ENCODE measurements around the gene ABCA5. TPM values are rescaled to one million over a fixed set of nuclear protein-coding genes. Genes with fewer than 3 reads are reported as not detected.

The ABCA5 gene
- total and polyA plus RNA-seq, 4 donors = 18.7 to 84.4 (median 48.8) TPM

DNA sequence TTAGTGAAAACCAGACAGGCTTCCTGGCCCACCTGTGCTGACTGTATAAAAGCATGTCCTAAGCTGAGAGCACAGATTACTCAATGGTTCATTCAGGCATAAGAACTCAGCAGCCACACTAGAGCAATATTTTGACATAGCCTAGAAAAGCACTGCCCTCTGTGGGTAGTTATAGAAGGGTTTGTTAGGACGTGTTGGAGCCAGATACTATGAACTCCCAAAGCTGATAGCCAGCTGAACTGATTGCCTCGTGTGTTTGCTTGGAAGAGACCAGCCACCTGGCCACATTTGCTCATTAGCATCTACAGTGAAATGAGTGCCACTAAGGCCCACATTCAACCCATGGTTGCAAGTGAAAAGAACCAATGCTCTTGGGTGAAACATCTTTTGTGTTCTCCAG lies 30.8 kb upstream of the ABCA5 start:
- Histone ChIP-seq H3K4me3 (ENCODE audit: low read depth in 1 of 3, low read length in 3 of 3) (no peak overlapping the region), H3K27me3 (ENCODE audit: control insufficient read depth in 4 of 4, insufficient read depth in 4 of 4, low read length in 3 of 4) (no peaks in the 10 kb centered on the region), H3K27ac (ENCODE audit: low read depth in 1 of 2, low read length in 2 of 2) (no peak overlapping the region), H3K4me1 (ENCODE audit: control insufficient read depth in 4 of 4, insufficient read depth in 4 of 4, low read length in 3 of 4) (no peaks in the 10 kb centered on the region), H3K9me3 (ENCODE audit: control insufficient read depth in 4 of 4, low read length in 3 of 4) (no peaks in the 10 kb centered on the region), H3K36me3 (ENCODE audit: control insufficient read depth in 4 of 4, insufficient read depth in 3 of 4, low read depth in 1 of 4, low read length in 3 of 4) (no peaks in the 10 kb centered on the region), H3K9ac (ENCODE audit: low read depth in 1 of 2, low read length in 2 of 2) (no peak overlapping the region)
- TF ChIP-seq, protein P1, sequence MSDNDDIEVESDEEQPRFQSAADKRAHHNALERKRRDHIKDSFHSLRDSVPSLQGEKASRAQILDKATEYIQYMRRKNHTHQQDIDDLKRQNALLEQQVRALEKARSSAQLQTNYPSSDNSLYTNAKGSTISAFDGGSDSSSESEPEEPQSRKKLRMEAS (IDR thresholded peaks at IDR 0.05) = no peak
- TF ChIP-seq RAD21 (IDR thresholded peaks at IDR 0.05) (peak; percentile 8 to 13), GABPA (IDR thresholded peaks at IDR 0.05 in 1 of 2, conservative IDR thresholded peaks at IDR 0.05 in 1 of 2) (no peak)
- WGBS = 37% methylated on average over 2 of the region's 2 CpGs
- DNase-seq (ENCODE audit: low spot score) = no peak

DNA sequence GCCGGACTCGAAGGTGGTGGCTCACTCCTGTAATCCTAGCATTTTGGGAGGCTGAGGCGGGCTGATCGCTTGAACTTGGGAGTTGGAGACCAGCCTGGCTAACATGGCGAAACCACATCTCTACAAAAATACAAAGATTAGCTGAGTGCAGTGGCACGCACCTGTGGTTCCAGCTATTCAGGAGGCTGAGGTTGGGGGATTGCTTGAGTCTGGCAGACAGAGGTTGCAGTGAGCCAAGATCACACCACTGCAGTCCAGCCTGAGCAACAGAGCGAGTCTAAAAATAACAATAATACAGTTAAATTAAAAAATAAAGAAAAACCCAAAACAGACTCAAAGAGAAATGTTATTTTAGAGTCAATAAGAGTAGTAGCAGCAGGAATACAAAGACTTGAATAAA lies 29.7 kb upstream of the ABCA5 start:
- no peaks in the 10 kb centered on the region for H3K36me3 ChIP-seq (ENCODE audit: control insufficient read depth in 4 of 4, insufficient read depth in 3 of 4, low read depth in 1 of 4, low read length in 3 of 4)
- no peaks in the 10 kb centered on the region for H3K4me1 ChIP-seq (ENCODE audit: control insufficient read depth in 4 of 4, insufficient read depth in 4 of 4, low read length in 3 of 4)
- H3K27ac ChIP-seq (ENCODE audit: low read depth in 1 of 2, low read length in 2 of 2) = no peak overlapping the region
- no peak overlapping the region for H3K9ac ChIP-seq (ENCODE audit: low read depth in 1 of 2, low read length in 2 of 2)
- H3K9me3 ChIP-seq (ENCODE audit: control insufficient read depth in 4 of 4, low read length in 3 of 4) = no peaks in the 10 kb centered on the region
- H3K4me3 ChIP-seq (ENCODE audit: low read depth in 1 of 3, low read length in 3 of 3) = no peak overlapping the region
- H3K27me3 ChIP-seq (ENCODE audit: control insufficient read depth in 4 of 4, insufficient read depth in 4 of 4, low read length in 3 of 4) = no peaks in the 10 kb centered on the region
- TF ChIP-seq HNF4G (IDR thresholded peaks at IDR 0.05) = no peak
- no peak for TF ChIP-seq HNF4A (conservative IDR thresholded peaks at IDR 0.05)
- TF ChIP-seq FOXA2 (IDR thresholded peaks at IDR 0.05) = no peak
- TF ChIP-seq NR2F2 (IDR thresholded peaks at IDR 0.05) = no peak
- TF ChIP-seq, protein P2, sequence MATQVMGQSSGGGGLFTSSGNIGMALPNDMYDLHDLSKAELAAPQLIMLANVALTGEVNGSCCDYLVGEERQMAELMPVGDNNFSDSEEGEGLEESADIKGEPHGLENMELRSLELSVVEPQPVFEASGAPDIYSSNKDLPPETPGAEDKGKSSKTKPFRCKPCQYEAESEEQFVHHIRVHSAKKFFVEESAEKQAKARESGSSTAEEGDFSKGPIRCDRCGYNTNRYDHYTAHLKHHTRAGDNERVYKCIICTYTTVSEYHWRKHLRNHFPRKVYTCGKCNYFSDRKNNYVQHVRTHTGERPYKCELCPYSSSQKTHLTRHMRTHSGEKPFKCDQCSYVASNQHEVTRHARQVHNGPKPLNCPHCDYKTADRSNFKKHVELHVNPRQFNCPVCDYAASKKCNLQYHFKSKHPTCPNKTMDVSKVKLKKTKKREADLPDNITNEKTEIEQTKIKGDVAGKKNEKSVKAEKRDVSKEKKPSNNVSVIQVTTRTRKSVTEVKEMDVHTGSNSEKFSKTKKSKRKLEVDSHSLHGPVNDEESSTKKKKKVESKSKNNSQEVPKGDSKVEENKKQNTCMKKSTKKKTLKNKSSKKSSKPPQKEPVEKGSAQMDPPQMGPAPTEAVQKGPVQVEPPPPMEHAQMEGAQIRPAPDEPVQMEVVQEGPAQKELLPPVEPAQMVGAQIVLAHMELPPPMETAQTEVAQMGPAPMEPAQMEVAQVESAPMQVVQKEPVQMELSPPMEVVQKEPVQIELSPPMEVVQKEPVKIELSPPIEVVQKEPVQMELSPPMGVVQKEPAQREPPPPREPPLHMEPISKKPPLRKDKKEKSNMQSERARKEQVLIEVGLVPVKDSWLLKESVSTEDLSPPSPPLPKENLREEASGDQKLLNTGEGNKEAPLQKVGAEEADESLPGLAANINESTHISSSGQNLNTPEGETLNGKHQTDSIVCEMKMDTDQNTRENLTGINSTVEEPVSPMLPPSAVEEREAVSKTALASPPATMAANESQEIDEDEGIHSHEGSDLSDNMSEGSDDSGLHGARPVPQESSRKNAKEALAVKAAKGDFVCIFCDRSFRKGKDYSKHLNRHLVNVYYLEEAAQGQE (IDR thresholded peaks at IDR 0.05) = no peak
- TF ChIP-seq RAD21 (IDR thresholded peaks at IDR 0.05) = no peak
- TF ChIP-seq, protein P1 (IDR thresholded peaks at IDR 0.05) = no peak
- TF ChIP-seq JUND (IDR thresholded peaks at IDR 0.05) = no peak
- TF ChIP-seq FOXA1 (IDR thresholded peaks at IDR 0.05) = no peak
- no peak for TF ChIP-seq GABPA (IDR thresholded peaks at IDR 0.05 in 1 of 2, conservative IDR thresholded peaks at IDR 0.05 in 1 of 2)
- TF ChIP-seq YY1 (IDR thresholded peaks at IDR 0.05) = no peak
- TF ChIP-seq SP1 (IDR thresholded peaks at IDR 0.05) = no peak
- no peak for TF ChIP-seq EGR1 (IDR thresholded peaks at IDR 0.05; ENCODE audit: low read depth in 2 of 2)
- TF ChIP-seq, protein P3, sequence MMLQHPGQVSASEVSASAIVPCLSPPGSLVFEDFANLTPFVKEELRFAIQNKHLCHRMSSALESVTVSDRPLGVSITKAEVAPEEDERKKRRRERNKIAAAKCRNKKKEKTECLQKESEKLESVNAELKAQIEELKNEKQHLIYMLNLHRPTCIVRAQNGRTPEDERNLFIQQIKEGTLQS (IDR thresholded peaks at IDR 0.05) = no peak
- TF ChIP-seq RXRA (IDR thresholded peaks at IDR 0.05) = no peak
- TF ChIP-seq, protein P4, sequence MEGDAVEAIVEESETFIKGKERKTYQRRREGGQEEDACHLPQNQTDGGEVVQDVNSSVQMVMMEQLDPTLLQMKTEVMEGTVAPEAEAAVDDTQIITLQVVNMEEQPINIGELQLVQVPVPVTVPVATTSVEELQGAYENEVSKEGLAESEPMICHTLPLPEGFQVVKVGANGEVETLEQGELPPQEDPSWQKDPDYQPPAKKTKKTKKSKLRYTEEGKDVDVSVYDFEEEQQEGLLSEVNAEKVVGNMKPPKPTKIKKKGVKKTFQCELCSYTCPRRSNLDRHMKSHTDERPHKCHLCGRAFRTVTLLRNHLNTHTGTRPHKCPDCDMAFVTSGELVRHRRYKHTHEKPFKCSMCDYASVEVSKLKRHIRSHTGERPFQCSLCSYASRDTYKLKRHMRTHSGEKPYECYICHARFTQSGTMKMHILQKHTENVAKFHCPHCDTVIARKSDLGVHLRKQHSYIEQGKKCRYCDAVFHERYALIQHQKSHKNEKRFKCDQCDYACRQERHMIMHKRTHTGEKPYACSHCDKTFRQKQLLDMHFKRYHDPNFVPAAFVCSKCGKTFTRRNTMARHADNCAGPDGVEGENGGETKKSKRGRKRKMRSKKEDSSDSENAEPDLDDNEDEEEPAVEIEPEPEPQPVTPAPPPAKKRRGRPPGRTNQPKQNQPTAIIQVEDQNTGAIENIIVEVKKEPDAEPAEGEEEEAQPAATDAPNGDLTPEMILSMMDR (IDR thresholded peaks at IDR 0.05; ENCODE audit: low read depth, low read length, missing input control) = no peak
- TF ChIP-seq, protein P5, sequence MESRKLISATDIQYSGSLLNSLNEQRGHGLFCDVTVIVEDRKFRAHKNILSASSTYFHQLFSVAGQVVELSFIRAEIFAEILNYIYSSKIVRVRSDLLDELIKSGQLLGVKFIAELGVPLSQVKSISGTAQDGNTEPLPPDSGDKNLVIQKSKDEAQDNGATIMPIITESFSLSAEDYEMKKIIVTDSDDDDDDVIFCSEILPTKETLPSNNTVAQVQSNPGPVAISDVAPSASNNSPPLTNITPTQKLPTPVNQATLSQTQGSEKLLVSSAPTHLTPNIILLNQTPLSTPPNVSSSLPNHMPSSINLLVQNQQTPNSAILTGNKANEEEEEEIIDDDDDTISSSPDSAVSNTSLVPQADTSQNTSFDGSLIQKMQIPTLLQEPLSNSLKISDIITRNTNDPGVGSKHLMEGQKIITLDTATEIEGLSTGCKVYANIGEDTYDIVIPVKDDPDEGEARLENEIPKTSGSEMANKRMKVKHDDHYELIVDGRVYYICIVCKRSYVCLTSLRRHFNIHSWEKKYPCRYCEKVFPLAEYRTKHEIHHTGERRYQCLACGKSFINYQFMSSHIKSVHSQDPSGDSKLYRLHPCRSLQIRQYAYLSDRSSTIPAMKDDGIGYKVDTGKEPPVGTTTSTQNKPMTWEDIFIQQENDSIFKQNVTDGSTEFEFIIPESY (IDR thresholded peaks at IDR 0.05) = no peak
- 97% methylated on average over 7 of the region's 7 CpGs for WGBS
- no peak for DNase-seq (ENCODE audit: low spot score)

Measured in liver (tissue), 9 donors.